ENCODE measurements around the gene FOXC1. TPM values are rescaled to one million over a fixed set of nuclear protein-coding genes. Genes with fewer than 3 reads are reported as not detected.

Gene FOXC1
- total RNA-seq, 1 donor from 2014 or later, result 27.6 TPM

GRCh38 chr6:1616701-1617463 is 7.2 kb downstream of the FOXC1 start:
- Histone ChIP-seq H3K27me3 (ENCODE audit: control insufficient read depth, insufficient read depth, low read length) (peaks cover 3% of the 10 kb centered on the region), H3K36me3 (ENCODE audit: control insufficient read depth, insufficient read depth, low read length) (peaks cover 1% of the 10 kb centered on the region), H3K4me3 (ENCODE audit: low read depth, low read length) (peak overlapping the region; percentile 13)
- no peak for DNase-seq (ENCODE audit: low read depth)
- TF ChIP-seq CTCF (IDR thresholded peaks at IDR 0.05; ENCODE audit: insufficient read depth, low read length, poor library complexity, severe bottlenecking), result no peak

GRCh38 chr6:1617466-1618310 is 8.0 kb downstream of the FOXC1 start:
- TF ChIP-seq CTCF (IDR thresholded peaks at IDR 0.05; ENCODE audit: insufficient read depth, low read length, poor library complexity, severe bottlenecking), result no peak
- Histone ChIP-seq H3K27me3 (ENCODE audit: control insufficient read depth, insufficient read depth, low read length) (peaks cover 3% of the 10 kb centered on the region), H3K36me3 (ENCODE audit: control insufficient read depth, insufficient read depth, low read length) (peaks cover 1% of the 10 kb centered on the region), H3K4me3 (ENCODE audit: low read depth, low read length) (no peak overlapping the region)
- no peak for DNase-seq (ENCODE audit: low read depth)

- no peak for DNase-seq (ENCODE audit: low read depth)
- H3K4me3 ChIP-seq (ENCODE audit: low read depth, low read length), result peak overlapping the region; percentile 8
- H3K27me3 ChIP-seq (ENCODE audit: control insufficient read depth, insufficient read depth, low read length), result peaks cover 3% of the 10 kb centered on the region
- no peak for TF ChIP-seq CTCF (IDR thresholded peaks at IDR 0.05; ENCODE audit: insufficient read depth, low read length, poor library complexity, severe bottlenecking)
- H3K36me3 ChIP-seq (ENCODE audit: control insufficient read depth, insufficient read depth, low read length), result peaks cover 1% of the 10 kb centered on the region
Observed at GRCh38 chr6:1618311-1619097, 8.8 kb downstream of the FOXC1 start.

- no peak for DNase-seq (ENCODE audit: low read depth)
- Histone ChIP-seq H3K4me3 (ENCODE audit: low read depth, low read length) (peak overlapping the region; percentile 27), H3K36me3 (ENCODE audit: control insufficient read depth, insufficient read depth, low read length) (peaks cover 1% of the 10 kb centered on the region), H3K27me3 (ENCODE audit: control insufficient read depth, insufficient read depth, low read length) (peaks cover 3% of the 10 kb centered on the region)
- TF ChIP-seq CTCF (IDR thresholded peaks at IDR 0.05; ENCODE audit: insufficient read depth, low read length, poor library complexity, severe bottlenecking), result no peak
Observed at GRCh38 chr6:1619098-1619672, 9.5 kb downstream of the FOXC1 start.

GRCh38 chr6:1619673-1620503 is 10.2 kb downstream of the FOXC1 start:
- Histone ChIP-seq H3K4me3 (ENCODE audit: low read depth, low read length) (peak overlapping the region; percentile 27), H3K27me3 (ENCODE audit: control insufficient read depth, insufficient read depth, low read length) (peaks cover 3% of the 10 kb centered on the region), H3K36me3 (ENCODE audit: control insufficient read depth, insufficient read depth, low read length) (no peaks in the 10 kb centered on the region)
- no peak for DNase-seq (ENCODE audit: low read depth)
- no peak for TF ChIP-seq CTCF (IDR thresholded peaks at IDR 0.05; ENCODE audit: insufficient read depth, low read length, poor library complexity, severe bottlenecking)

All from kidney epithelial cell (primary cell).